Activated CD8-positive, alpha-beta memory T cell treated with anti-CD3 and anti-CD28 coated beads, Interleukin-2, amount 50 U/mL, for 24 hours (primary cell): ENCODE measurements around the gene RNLS.
"Not testable (repeated sequence)": the region's sequence is repeated elsewhere in the genome, so short reads cannot be mapped to it uniquely, and the experiment has no call there.

Source experiments
- DNase-seq: peaks from one replicate; pipeline ENCODE4 v3.0.0-alpha.2; 2020; ENCODE audit errors: extremely low read depth

RNLS gene

GRCh38 chr10:88346144-88346977 lies 236.8 kb downstream of the RNLS start:
- DNase-seq, result no peak

GRCh38 chr10:88343761-88344484 lies 239.2 kb downstream of the RNLS start:
- DNase-seq, result no peak

GRCh38 chr10:88342733-88343310 lies 240.3 kb downstream of the RNLS start:
- DNase-seq, result no peak

GRCh38 chr10:88337134-88337533 lies 246.0 kb downstream of the RNLS start:
- no peak for DNase-seq

- no peak for DNase-seq
Observed at GRCh38 chr10:88336334-88336733, 246.8 kb downstream of the RNLS start.

- no peak for DNase-seq
Observed at GRCh38 chr10:88333248-88333630, 249.9 kb downstream of the RNLS start.

- no peak for DNase-seq
Observed at GRCh38 chr10:88332503-88333247, 250.4 kb downstream of the RNLS start.

- no peak for DNase-seq
Observed at GRCh38 chr10:88330174-88330573, 252.9 kb downstream of the RNLS start.

- DNase-seq, result no peak
Observed at GRCh38 chr10:88322324-88323063, 260.6 kb downstream of the RNLS start.

GRCh38 chr10:88319960-88320517 lies 263.1 kb downstream of the RNLS start:
- no peak for DNase-seq

- no peak for DNase-seq
Observed at GRCh38 chr10:88318803-88319202, 264.3 kb downstream of the RNLS start.

- no peak for DNase-seq
Observed at GRCh38 chr10:88317099-88317498, 266.0 kb downstream of the RNLS start.

GRCh38 chr10:88316292-88316861 lies 266.7 kb downstream of the RNLS start:
- DNase-seq, result no peak

- DNase-seq, result no peak
Observed at GRCh38 chr10:88315755-88316154, 267.4 kb downstream of the RNLS start.

GRCh38 chr10:88314362-88314761 lies 268.8 kb downstream of the RNLS start:
- no peak for DNase-seq

GRCh38 chr10:88313878-88314277 lies 269.2 kb downstream of the RNLS start:
- no peak for DNase-seq

GRCh38 chr10:88312855-88313254 lies 270.3 kb downstream of the RNLS start:
- DNase-seq, result no peak

GRCh38 chr10:88311264-88311663 lies 271.9 kb downstream of the RNLS start:
- no peak for DNase-seq

- DNase-seq, result no peak
Observed at GRCh38 chr10:88309365-88309764, 273.8 kb downstream of the RNLS start.

- not testable (repeated sequence) for DNase-seq
Observed at GRCh38 chr10:88308361-88308760, 274.8 kb downstream of the RNLS start.

- no peak for DNase-seq
Observed at GRCh38 chr10:88299787-88300186, 283.3 kb downstream of the RNLS start.
